ENCODE results near the gene PDC.

DNA sequence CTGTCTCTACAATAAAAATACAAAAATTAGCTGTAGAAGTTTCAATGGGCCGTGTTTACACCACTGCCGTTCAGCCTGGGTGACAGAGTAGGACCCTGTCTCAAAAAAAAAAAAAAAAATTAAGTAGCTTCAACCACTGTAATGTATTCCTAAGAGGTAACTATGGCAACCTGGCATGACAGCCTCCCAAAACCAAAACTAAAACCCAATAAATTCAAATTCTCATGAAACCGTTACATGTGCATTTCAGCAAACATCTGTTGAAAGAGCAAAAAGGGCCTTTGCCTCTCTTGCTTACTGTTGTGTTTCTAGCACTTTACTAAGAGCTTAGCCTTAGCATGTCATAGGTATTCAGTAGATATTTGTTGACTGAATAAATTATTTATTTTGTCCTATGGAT lies 51.8 kb downstream of the PDC start:
- TF ChIP-seq, protein P1, sequence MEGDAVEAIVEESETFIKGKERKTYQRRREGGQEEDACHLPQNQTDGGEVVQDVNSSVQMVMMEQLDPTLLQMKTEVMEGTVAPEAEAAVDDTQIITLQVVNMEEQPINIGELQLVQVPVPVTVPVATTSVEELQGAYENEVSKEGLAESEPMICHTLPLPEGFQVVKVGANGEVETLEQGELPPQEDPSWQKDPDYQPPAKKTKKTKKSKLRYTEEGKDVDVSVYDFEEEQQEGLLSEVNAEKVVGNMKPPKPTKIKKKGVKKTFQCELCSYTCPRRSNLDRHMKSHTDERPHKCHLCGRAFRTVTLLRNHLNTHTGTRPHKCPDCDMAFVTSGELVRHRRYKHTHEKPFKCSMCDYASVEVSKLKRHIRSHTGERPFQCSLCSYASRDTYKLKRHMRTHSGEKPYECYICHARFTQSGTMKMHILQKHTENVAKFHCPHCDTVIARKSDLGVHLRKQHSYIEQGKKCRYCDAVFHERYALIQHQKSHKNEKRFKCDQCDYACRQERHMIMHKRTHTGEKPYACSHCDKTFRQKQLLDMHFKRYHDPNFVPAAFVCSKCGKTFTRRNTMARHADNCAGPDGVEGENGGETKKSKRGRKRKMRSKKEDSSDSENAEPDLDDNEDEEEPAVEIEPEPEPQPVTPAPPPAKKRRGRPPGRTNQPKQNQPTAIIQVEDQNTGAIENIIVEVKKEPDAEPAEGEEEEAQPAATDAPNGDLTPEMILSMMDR (IDR thresholded peaks at IDR 0.05), result no peak
- TF ChIP-seq ZFX (IDR thresholded peaks at IDR 0.05; ENCODE audit: borderline replicate concordance), result no peak

Measured in 22Rv1 (cell line).